Measurements from ENCODE around the gene SHC4.
A peak's percentile ranks its signal among the peaks of the same experiment; 100 is the strongest.
"Not testable (repeated sequence)": the region's sequence is repeated elsewhere in the genome, so short reads cannot be mapped to it uniquely, and the experiment has no call there.

Gene SHC4

GRCh38 chr15:48796521-48796920 is 167.2 kb downstream of the SHC4 start:
- H3K4me1 Mint-ChIP-seq, result peaks cover 15% of the 10 kb centered on the region
- no peaks in the 10 kb centered on the region for H3K27me3 Mint-ChIP-seq
- H3K4me3 Mint-ChIP-seq, result no peak overlapping the region
- DNase-seq, result no peak
- ATAC-seq, result no peak
- no peaks in the 10 kb centered on the region for H3K9me3 Mint-ChIP-seq
- no peak overlapping the region for H3K27ac Mint-ChIP-seq

DNA sequence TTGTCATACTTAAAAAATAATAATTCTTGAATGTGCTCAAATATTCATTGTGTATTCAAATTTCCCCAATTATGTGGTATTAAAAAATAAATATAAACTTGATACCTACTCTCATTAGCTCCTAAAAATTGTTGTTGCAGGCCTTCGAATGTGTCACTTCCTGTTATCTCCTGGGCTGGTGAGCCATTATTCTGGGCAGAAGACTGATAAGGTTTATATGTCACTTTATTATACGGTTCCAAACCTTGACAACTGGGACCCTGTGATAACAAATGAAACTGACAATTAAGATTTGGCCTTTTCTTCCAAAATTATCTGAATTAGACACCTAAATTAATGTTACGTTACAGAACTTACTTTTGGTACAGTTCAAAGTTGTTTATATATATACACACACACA is 167.8 kb downstream of the SHC4 start:
- Mint-ChIP-seq H3K4me3 (no peak overlapping the region), H3K9me3 (no peaks in the 10 kb centered on the region), H3K4me1 (peaks cover 15% of the 10 kb centered on the region), H3K27ac (no peak overlapping the region), H3K27me3 (no peaks in the 10 kb centered on the region)
- ATAC-seq (no peak), DNase-seq (no peak)

GRCh38 chr15:48794697-48795134 is 169.0 kb downstream of the SHC4 start:
- Mint-ChIP-seq H3K4me1 (peaks cover 15% of the 10 kb centered on the region), H3K27ac (peak overlapping the region in 1 of 2 donors; percentile 76), H3K4me3 (no peak overlapping the region), H3K27me3 (no peaks in the 10 kb centered on the region), H3K9me3 (no peaks in the 10 kb centered on the region)
- DNase-seq (no peak), ATAC-seq (no peak)

- Mint-ChIP-seq H3K27me3 (no peaks in the 10 kb centered on the region), H3K27ac (no peak overlapping the region), H3K4me3 (no peak overlapping the region), H3K9me3 (no peaks in the 10 kb centered on the region), H3K4me1 (peaks cover 11% of the 10 kb centered on the region)
- DNase-seq (no peak), ATAC-seq (no peak)
These were observed 171.3 kb downstream of the SHC4 start for GRCh38 chr15:48792408-48792807.

GRCh38 chr15:48790466-48791115 is 173.1 kb downstream of the SHC4 start:
- H3K4me3 Mint-ChIP-seq, H3K9me3 Mint-ChIP-seq, H3K27me3 Mint-ChIP-seq, DNase-seq, ATAC-seq, H3K27ac Mint-ChIP-seq, H3K4me1 Mint-ChIP-seq: not testable (repeated sequence)

- DNase-seq (no peak), ATAC-seq (no peak)
- no peaks in the 10 kb centered on the region for H3K9me3 Mint-ChIP-seq
- no peaks in the 10 kb centered on the region for H3K4me1 Mint-ChIP-seq
- no peak overlapping the region for H3K4me3 Mint-ChIP-seq
- H3K27ac Mint-ChIP-seq, result peak overlapping the region; percentile 8 to 73
- no peaks in the 10 kb centered on the region for H3K27me3 Mint-ChIP-seq
These were observed 178.0 kb downstream of the SHC4 start for GRCh38 chr15:48785712-48786111.

DNA sequence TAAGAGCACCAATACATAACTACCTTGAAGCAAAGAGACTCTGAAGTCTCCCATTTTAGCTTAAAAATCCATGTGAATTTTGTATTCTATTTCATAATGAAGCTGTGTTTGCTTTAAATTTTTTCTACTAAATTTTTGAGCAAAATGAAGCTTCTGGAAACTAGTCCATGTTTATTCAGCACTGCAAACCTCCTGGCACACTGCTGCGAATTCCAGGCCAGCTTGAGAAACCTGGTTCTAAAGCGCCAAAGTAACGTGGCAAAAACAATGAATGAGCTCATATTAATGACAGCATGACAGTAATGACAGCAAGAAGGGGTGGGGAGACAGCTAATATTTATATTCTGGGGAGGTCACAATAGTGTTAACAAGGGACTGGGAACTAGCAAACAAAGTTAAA is 178.5 kb downstream of the SHC4 start:
- H3K4me1 Mint-ChIP-seq, result no peaks in the 10 kb centered on the region
- ATAC-seq (no peak), DNase-seq (no peak)
- H3K27ac Mint-ChIP-seq, result no peak overlapping the region
- no peaks in the 10 kb centered on the region for H3K9me3 Mint-ChIP-seq
- H3K4me3 Mint-ChIP-seq, result no peak overlapping the region
- no peaks in the 10 kb centered on the region for H3K27me3 Mint-ChIP-seq

DNA sequence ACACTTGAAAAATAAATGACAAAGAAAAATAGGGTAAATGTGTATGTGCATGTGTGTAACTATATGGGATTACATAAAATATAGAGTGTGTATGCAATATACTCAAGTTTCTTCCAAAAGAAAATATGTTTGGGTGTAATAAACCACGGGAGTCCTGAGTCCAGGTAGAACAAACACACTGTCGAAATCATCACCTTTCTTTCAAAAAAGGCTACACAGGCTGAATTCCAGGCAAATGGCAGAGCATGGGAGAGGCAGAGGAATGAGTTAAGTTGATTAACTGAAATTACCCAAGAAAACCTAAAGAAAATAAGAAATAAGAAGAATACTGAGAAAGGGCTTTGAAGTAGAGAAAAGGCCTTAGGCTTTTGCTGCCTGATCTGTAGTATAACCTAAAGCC is 179.0 kb downstream of the SHC4 start:
- no peak overlapping the region for H3K27ac Mint-ChIP-seq
- no peaks in the 10 kb centered on the region for H3K9me3 Mint-ChIP-seq
- no peak overlapping the region for H3K4me3 Mint-ChIP-seq
- DNase-seq (no peak), ATAC-seq (no peak)
- no peaks in the 10 kb centered on the region for H3K4me1 Mint-ChIP-seq
- no peaks in the 10 kb centered on the region for H3K27me3 Mint-ChIP-seq

DNA sequence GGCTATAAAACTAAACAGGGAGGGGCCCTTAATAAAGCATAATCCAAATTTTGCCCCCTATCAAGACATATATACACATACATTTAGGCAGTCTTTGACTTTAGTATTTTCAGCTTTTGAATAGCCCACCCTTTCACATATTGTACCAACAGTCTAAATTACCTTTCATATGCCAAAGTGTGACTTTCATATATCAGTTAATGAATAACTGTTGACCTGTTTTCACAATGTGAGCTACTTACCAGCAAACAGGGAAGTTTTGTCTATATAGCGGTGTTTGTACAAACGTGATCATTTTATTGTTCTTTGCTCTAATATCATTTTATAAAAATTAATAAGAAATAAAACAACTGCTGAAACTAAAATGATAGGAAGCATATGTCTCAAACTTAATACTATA is 180.8 kb downstream of the SHC4 start:
- DNase-seq (no peak), ATAC-seq (no peak)
- Mint-ChIP-seq H3K4me3 (no peak overlapping the region), H3K4me1 (no peaks in the 10 kb centered on the region), H3K9me3 (no peaks in the 10 kb centered on the region), H3K27ac (no peak overlapping the region), H3K27me3 (no peaks in the 10 kb centered on the region)

- no peaks in the 10 kb centered on the region for H3K27me3 Mint-ChIP-seq
- no peaks in the 10 kb centered on the region for H3K4me1 Mint-ChIP-seq
- DNase-seq (no peak), ATAC-seq (no peak)
- no peaks in the 10 kb centered on the region for H3K9me3 Mint-ChIP-seq
- no peak overlapping the region for H3K27ac Mint-ChIP-seq
- H3K4me3 Mint-ChIP-seq, result no peak overlapping the region
These were observed 182.1 kb downstream of the SHC4 start for GRCh38 chr15:48781481-48782081.

- Mint-ChIP-seq H3K4me3 (no peak overlapping the region), H3K4me1 (no peaks in the 10 kb centered on the region), H3K27me3 (no peaks in the 10 kb centered on the region), H3K27ac (no peak overlapping the region), H3K9me3 (no peaks in the 10 kb centered on the region)
- DNase-seq (no peak), ATAC-seq (no peak)
These were observed 182.7 kb downstream of the SHC4 start for GRCh38 chr15:48781017-48781416.

- DNase-seq (no peak), ATAC-seq (no peak)
- Mint-ChIP-seq H3K4me3 (no peak overlapping the region), H3K9me3 (peaks cover 0 to 5% of the 10 kb centered on the region in 2 donors), H3K27ac (no peak overlapping the region), H3K4me1 (no peaks in the 10 kb centered on the region), H3K27me3 (no peaks in the 10 kb centered on the region)
These were observed 185.4 kb downstream of the SHC4 start for GRCh38 chr15:48778331-48778730.

GRCh38 chr15:48777645-48778330 is 185.9 kb downstream of the SHC4 start:
- Mint-ChIP-seq H3K27me3 (no peaks in the 10 kb centered on the region), H3K4me1 (no peaks in the 10 kb centered on the region), H3K4me3 (no peak overlapping the region), H3K9me3 (peaks cover 0 to 5% of the 10 kb centered on the region in 2 donors), H3K27ac (no peak overlapping the region)
- DNase-seq (no peak), ATAC-seq (no peak)

- H3K27me3 Mint-ChIP-seq, result no peaks in the 10 kb centered on the region
- no peak overlapping the region for H3K27ac Mint-ChIP-seq
- no peak overlapping the region for H3K4me3 Mint-ChIP-seq
- H3K9me3 Mint-ChIP-seq, result peaks cover 0 to 5% of the 10 kb centered on the region in 2 donors
- DNase-seq, result no peak
- no peaks in the 10 kb centered on the region for H3K4me1 Mint-ChIP-seq
- no peak for ATAC-seq
These were observed 188.2 kb downstream of the SHC4 start for GRCh38 chr15:48775546-48775945.

DNA sequence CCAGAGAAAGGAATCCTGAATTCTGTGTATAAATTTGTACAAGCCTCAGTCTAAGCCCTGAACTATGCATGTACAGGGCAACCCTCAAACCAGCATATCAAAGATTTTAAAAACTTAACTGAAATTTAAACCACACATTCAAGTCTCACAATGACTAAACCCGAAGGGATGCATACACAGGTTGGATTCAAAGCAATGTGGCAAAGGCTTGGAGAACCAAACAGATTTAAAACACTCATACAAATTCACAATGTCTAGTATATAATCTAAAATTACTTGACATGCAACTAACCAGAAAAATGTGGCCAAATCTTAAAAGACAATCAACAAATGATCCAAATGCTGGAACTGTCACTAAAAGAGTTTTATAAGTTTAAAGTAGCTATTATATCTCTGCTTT is 189.2 kb downstream of the SHC4 start:
- DNase-seq (no peak), ATAC-seq (no peak)
- Mint-ChIP-seq H3K4me3 (no peak overlapping the region), H3K4me1 (no peaks in the 10 kb centered on the region), H3K27me3 (no peaks in the 10 kb centered on the region), H3K27ac (peak overlapping the region in 1 of 2 donors; percentile 19), H3K9me3 (peaks cover 0 to 5% of the 10 kb centered on the region in 2 donors)
